Measurements from ENCODE around the gene DAZAP1.
A peak's percentile ranks its signal among the peaks of the same experiment; 100 is the strongest.

DAZAP1 gene

GRCh38 chr19:1455336-1456120 is 48.1 kb downstream of the DAZAP1 start:
- peak; percentile 53 for DNase-seq (ENCODE audit: low spot score)
- no peak for FAIRE-seq

GRCh38 chr19:1456121-1456900 is 48.9 kb downstream of the DAZAP1 start:
- no peak for DNase-seq (ENCODE audit: low spot score)
- no peak for FAIRE-seq

- DNase-seq (ENCODE audit: low spot score) (no peak), FAIRE-seq (no peak)
Observed at GRCh38 chr19:1457031-1457739, 49.8 kb downstream of the DAZAP1 start.

GRCh38 chr19:1457892-1458291 is 50.5 kb downstream of the DAZAP1 start:
- FAIRE-seq, result no peak
- no peak for DNase-seq (ENCODE audit: low spot score)

- no peak for FAIRE-seq
- no peak for DNase-seq (ENCODE audit: low spot score)
Observed at GRCh38 chr19:1459479-1459878, 52.1 kb downstream of the DAZAP1 start.

GRCh38 chr19:1460033-1460995 is 52.9 kb downstream of the DAZAP1 start:
- no peak for DNase-seq (ENCODE audit: low spot score)
- no peak for FAIRE-seq

- DNase-seq (ENCODE audit: low spot score) (no peak), FAIRE-seq (no peak)
Observed at GRCh38 chr19:1461862-1462261, 54.5 kb downstream of the DAZAP1 start.

- DNase-seq (ENCODE audit: low spot score), result no peak
- FAIRE-seq, result no peak
Observed at GRCh38 chr19:1465191-1466016, 58.0 kb downstream of the DAZAP1 start.

GRCh38 chr19:1466018-1466460 is 58.7 kb downstream of the DAZAP1 start:
- DNase-seq (ENCODE audit: low spot score) (no peak), FAIRE-seq (no peak)

- DNase-seq (ENCODE audit: low spot score), result no peak
- no peak for FAIRE-seq
Observed at GRCh38 chr19:1466461-1467214, 59.3 kb downstream of the DAZAP1 start.

- DNase-seq (ENCODE audit: low spot score), result no peak
- no peak for FAIRE-seq
Observed at GRCh38 chr19:1467215-1467489, 59.8 kb downstream of the DAZAP1 start.

- no peak for DNase-seq (ENCODE audit: low spot score)
- FAIRE-seq, result no peak
Observed at GRCh38 chr19:1467490-1468273, 60.3 kb downstream of the DAZAP1 start.

GRCh38 chr19:1468274-1468820 is 61.0 kb downstream of the DAZAP1 start:
- no peak for FAIRE-seq

GRCh38 chr19:1468821-1469254 is 61.5 kb downstream of the DAZAP1 start:
- FAIRE-seq, result no peak
- no peak for DNase-seq (ENCODE audit: low spot score)

More at GRCh38 chr19:1468274-1468820, 61.0 kb downstream of the DAZAP1 start:
- no peak for DNase-seq (ENCODE audit: low spot score)

- FAIRE-seq (no peak), DNase-seq (ENCODE audit: low spot score) (no peak)
Observed at GRCh38 chr19:1469255-1470054, 62.1 kb downstream of the DAZAP1 start.

GRCh38 chr19:1470055-1470304 is 62.6 kb downstream of the DAZAP1 start:
- FAIRE-seq (no peak), DNase-seq (ENCODE audit: low spot score) (no peak)

GRCh38 chr19:1470305-1471009 is 63.1 kb downstream of the DAZAP1 start:
- DNase-seq (ENCODE audit: low spot score) (no peak), FAIRE-seq (no peak)

All from urothelium cell line (cell line).